Keratinocyte (primary cell): ENCODE data around the gene MSANTD1. TPM values are rescaled to one million over a fixed set of nuclear protein-coding genes. Genes with fewer than 3 reads are reported as not detected.

Experiments
- DNase-seq: peaks from one replicate; pipeline ENCODE4 v3.0.0-alpha.2; 2011; ENCODE audit warnings: low read depth, missing footprints, low spot score
- FAIRE-seq: peaks from 2 replicates; lab custom pipeline; 2011; peaks lifted over from hg19 to GRCh38; lab: Jason Lieb, UNC
- H2AFZ ChIP-seq: 2 replicates; pipeline ENCODE4 v1.6.0; 2012; ENCODE audit warnings: low read length, control low read depth, inconsistent platforms; ENCODE audit not compliant: control insufficient read depth
- H3K27ac ChIP-seq: 2 replicates; pipeline ENCODE4 v1.5.1; 2011; ENCODE audit warnings: low read length; ENCODE audit not compliant: control insufficient read depth, insufficient read depth
- H3K27me3 ChIP-seq: 3 replicates; pipeline ENCODE4 v1.6.0; 2011; ENCODE audit warnings: low read length; ENCODE audit not compliant: control insufficient read depth, insufficient read depth; ENCODE audit errors: extremely low read depth
- H3K36me3 ChIP-seq, 2 experiments: 2 replicates in 1 of 2; 3 replicates in 1 of 2; pipeline ENCODE4 v1.5.1; 2011; ENCODE audit warnings: low read length in 2 of 2, mild to moderate bottlenecking in 1 of 2; ENCODE audit not compliant: control insufficient read depth in 2 of 2, insufficient read depth in 2 of 2; ENCODE audit errors: extremely low read depth in 1 of 2
- H3K4me1 ChIP-seq: 3 replicates; pipeline ENCODE4 v1.5.1; 2011; ENCODE audit warnings: low read length; ENCODE audit not compliant: control insufficient read depth, insufficient read depth; ENCODE audit errors: extremely low read depth
- H3K4me2 ChIP-seq: 3 replicates; pipeline ENCODE4 v1.6.0; 2011; ENCODE audit warnings: low read depth, low read length; ENCODE audit not compliant: control insufficient read depth, insufficient read depth; ENCODE audit errors: extremely low read depth
- H3K4me3 ChIP-seq, 3 experiments: fragments of 200-600 bp in 1 of 3; sonication (generic) in 1 of 3; 2 replicates in 2 of 3; 3 replicates in 1 of 3; pipeline ENCODE4 v1.5.1; 2011 to 2016; ENCODE audit warnings: low read length in 3 of 3, mild to moderate bottlenecking in 3 of 3, control low read depth in 2 of 3, inconsistent platforms in 1 of 3, low read depth in 1 of 3, mixed read lengths in 1 of 3, mixed run types in 1 of 3, moderate library complexity in 1 of 3; ENCODE audit not compliant: control insufficient read depth in 2 of 3, insufficient read depth in 2 of 3; ENCODE audit errors: extremely low read depth in 1 of 3
- H3K79me2 ChIP-seq: 2 replicates; pipeline ENCODE4 v1.6.0; 2012; ENCODE audit warnings: low read length; ENCODE audit not compliant: control insufficient read depth, insufficient read depth
- H3K9ac ChIP-seq: 3 replicates; pipeline ENCODE4 v1.6.0; 2011; ENCODE audit warnings: low read length; ENCODE audit not compliant: control insufficient read depth, insufficient read depth; ENCODE audit errors: extremely low read depth
- H3K9me1 ChIP-seq: 3 replicates; pipeline ENCODE4 v1.6.0; 2011; ENCODE audit warnings: low read length; ENCODE audit not compliant: control insufficient read depth, insufficient read depth; ENCODE audit errors: extremely low read depth
- H3K9me3 ChIP-seq: 2 replicates; pipeline ENCODE4 v1.5.1; 2012; ENCODE audit warnings: low read depth, low read length; ENCODE audit not compliant: control insufficient read depth
- H4K20me1 ChIP-seq: 3 replicates; pipeline ENCODE4 v1.6.0; 2011; ENCODE audit warnings: low read length; ENCODE audit not compliant: control insufficient read depth, insufficient read depth; ENCODE audit errors: extremely low read depth
- EZH2 ChIP-seq: IDR thresholded peaks from one replicate; pipeline ENCODE4 v1.6.1; 2012; ENCODE audit warnings: inconsistent platforms, mild to moderate bottlenecking, low read length, moderate library complexity
- dilution Hi-C: fragments of 300-500 bp; cut with MboI; formaldehyde crosslinking; loops from one replicate; pipeline ENCODE4 v1.7.0; 2020; ENCODE audit warnings: low sequenced_read_pairs; ENCODE audit not compliant: extremely low pct_ligation_motif_present
- polyA plus RNA-seq, 5 experiments: library from polyadenylated mRNA; depleted of rRNA in 3 of 5; stranded (reverse) in 3 of 5; stranded (forward) in 1 of 5; unstranded in 1 of 5; fragments of >200 nt; gene quantifications; 1 replicate in 1 of 5; 2 replicates in 3 of 5; 3 replicates in 1 of 5; pipeline versions ENCODE4 v1.2.1 to v1.2.3, GENCODE V29; 2011 to 2012; ENCODE audit warnings: missing spikeins in 2 of 5, low read depth in 1 of 5, low replicate concordance in 1 of 5
- TF ChIP-seq, protein P1 (sequence below), 3 experiments: IDR thresholded peaks in 1 of 3; conservative IDR thresholded peaks in 1 of 3; optimal IDR thresholded peaks in 1 of 3; 2 replicates in 2 of 3; 3 replicates in 1 of 3; pipeline versions ENCODE3 to v1.5.1; 2011; ENCODE audit warnings: low read length in 3 of 3, mild to moderate bottlenecking in 3 of 3, moderate library complexity in 2 of 3, control low read depth in 1 of 3, inconsistent platforms in 1 of 3; ENCODE audit not compliant: insufficient read depth in 2 of 3; ENCODE audit errors: extremely low read depth in 1 of 3

Gene MSANTD1
- polyA plus RNA-seq, 1 donor (not counting 4 experiments of a cell fraction or from before 2014, with no cell fraction given), result not detected

DNA sequence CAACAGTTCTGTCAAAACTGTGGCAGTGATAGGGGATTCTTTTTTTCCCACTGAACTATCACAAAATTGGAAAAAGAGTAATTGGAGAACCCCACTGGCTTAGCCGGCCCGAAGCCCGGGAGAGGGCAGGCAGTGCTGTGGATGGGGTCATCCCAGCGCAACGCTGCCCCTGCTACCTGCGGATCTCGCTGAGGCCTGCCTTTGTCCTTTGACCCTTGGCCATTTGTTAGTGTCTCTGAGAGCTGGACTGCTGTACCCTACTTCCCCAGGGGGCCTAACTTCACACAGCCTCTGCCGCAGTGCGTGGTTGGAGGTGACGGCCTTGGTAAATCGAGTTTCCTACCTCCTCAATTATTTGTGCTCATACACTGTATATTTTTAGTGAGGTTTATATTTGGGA lies 43.0 kb upstream of the MSANTD1 start:
- no peak overlapping the region for H3K4me3 ChIP-seq
- H3K9me3 ChIP-seq, result no peaks in the 10 kb centered on the region
- H3K36me3 ChIP-seq, result peaks cover 13 to 23% of the 10 kb centered on the region in 2 experiments
- H3K9ac ChIP-seq, result no peak overlapping the region
- dilution Hi-C loops, result no loop called here
- no peaks in the 10 kb centered on the region for H3K79me2 ChIP-seq
- no peaks in the 10 kb centered on the region for H3K27me3 ChIP-seq
- H3K4me1 ChIP-seq, result no peaks in the 10 kb centered on the region
- H3K27ac ChIP-seq, result no peak overlapping the region
- no peak overlapping the region for H3K4me2 ChIP-seq
- FAIRE-seq, result no peak
- DNase-seq, result no peak
- peaks cover 3% of the 10 kb centered on the region for H4K20me1 ChIP-seq
- no peak overlapping the region for H2AFZ ChIP-seq
- H3K9me1 ChIP-seq, result no peaks in the 10 kb centered on the region
- TF ChIP-seq, protein P1, sequence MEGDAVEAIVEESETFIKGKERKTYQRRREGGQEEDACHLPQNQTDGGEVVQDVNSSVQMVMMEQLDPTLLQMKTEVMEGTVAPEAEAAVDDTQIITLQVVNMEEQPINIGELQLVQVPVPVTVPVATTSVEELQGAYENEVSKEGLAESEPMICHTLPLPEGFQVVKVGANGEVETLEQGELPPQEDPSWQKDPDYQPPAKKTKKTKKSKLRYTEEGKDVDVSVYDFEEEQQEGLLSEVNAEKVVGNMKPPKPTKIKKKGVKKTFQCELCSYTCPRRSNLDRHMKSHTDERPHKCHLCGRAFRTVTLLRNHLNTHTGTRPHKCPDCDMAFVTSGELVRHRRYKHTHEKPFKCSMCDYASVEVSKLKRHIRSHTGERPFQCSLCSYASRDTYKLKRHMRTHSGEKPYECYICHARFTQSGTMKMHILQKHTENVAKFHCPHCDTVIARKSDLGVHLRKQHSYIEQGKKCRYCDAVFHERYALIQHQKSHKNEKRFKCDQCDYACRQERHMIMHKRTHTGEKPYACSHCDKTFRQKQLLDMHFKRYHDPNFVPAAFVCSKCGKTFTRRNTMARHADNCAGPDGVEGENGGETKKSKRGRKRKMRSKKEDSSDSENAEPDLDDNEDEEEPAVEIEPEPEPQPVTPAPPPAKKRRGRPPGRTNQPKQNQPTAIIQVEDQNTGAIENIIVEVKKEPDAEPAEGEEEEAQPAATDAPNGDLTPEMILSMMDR (optimal IDR thresholded peaks at IDR 0.05 in 1 of 3, IDR thresholded peaks at IDR 0.05 in 1 of 3, conservative IDR thresholded peaks at IDR 0.05 in 1 of 3; ENCODE audit: extremely low read depth in 1 of 3, insufficient read depth in 2 of 3, low read length in 3 of 3), result no peak
- no peak for TF ChIP-seq EZH2

- Histone ChIP-seq H3K9me3 (no peaks in the 10 kb centered on the region), H3K36me3 (peaks cover 13 to 23% of the 10 kb centered on the region in 2 experiments)
- TF ChIP-seq EZH2, result no peak
- TF ChIP-seq, protein P1 (optimal IDR thresholded peaks at IDR 0.05 in 1 of 3, IDR thresholded peaks at IDR 0.05 in 1 of 3, conservative IDR thresholded peaks at IDR 0.05 in 1 of 3; ENCODE audit: extremely low read depth in 1 of 3, insufficient read depth in 2 of 3, low read length in 3 of 3), result no peak
Observed at GRCh38 chr4:3206439-3207100, 42.4 kb upstream of the MSANTD1 start.

More at GRCh38 chr4:3206439-3207100, 42.4 kb upstream of the MSANTD1 start:
- FAIRE-seq, result no peak
- Histone ChIP-seq H3K27ac (no peak overlapping the region), H4K20me1 (peaks cover 3% of the 10 kb centered on the region), H3K4me3 (no peak overlapping the region), H3K79me2 (no peaks in the 10 kb centered on the region), H3K4me2 (no peak overlapping the region), H3K4me1 (no peaks in the 10 kb centered on the region), H3K9me1 (no peaks in the 10 kb centered on the region), H2AFZ (no peak overlapping the region), H3K9ac (no peak overlapping the region), H3K27me3 (no peaks in the 10 kb centered on the region)
- DNase-seq, result no peak
- dilution Hi-C loops, result no loop called here
